Measurements from ENCODE around the gene CCDC85B. TPM values are rescaled to one million over a fixed set of nuclear protein-coding genes. Genes with fewer than 3 reads are reported as not detected.

CCDC85B gene
- total RNA-seq, 2 experiments from 2014 or later: 68.8 to 72.4 TPM

DNA sequence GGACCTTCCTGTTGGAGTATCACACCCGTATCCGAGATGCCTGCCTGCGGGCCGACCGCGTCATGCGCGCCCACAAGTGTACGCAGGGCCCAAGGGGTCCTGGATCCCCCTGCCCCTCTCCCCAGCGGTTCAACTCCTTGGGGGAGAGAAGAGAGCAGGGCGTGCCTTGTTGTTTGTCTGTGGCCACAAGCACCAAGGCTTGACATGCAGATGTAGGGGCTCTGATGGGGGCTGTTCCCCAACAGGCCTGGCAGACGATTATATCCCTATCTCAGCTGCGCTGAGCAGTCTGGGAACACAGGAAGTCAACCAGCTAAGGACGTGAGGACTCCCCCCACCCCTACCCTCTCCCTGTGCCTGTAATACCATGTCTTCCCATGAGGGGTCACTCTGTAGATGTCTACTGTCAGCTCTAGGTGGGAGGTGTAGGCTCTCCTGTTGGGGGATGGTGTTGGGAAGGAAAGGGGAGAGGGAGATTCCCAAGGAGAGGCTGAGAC, 39.3 kb upstream of the CCDC85B start:
- H3K9me3 Mint-ChIP-seq: peaks cover 3% of the 10 kb centered on the region
- intact Hi-C loops (cut with micrococcal nuclease): no loop called here
- peak; percentile 44 for DNase-seq
- no peaks in the 10 kb centered on the region for H3K27me3 Mint-ChIP-seq
- no peak overlapping the region for H3K27ac Mint-ChIP-seq
- no peak overlapping the region for H3K4me3 Mint-ChIP-seq
- peaks cover 24% of the 10 kb centered on the region for H3K4me1 Mint-ChIP-seq (ENCODE audit: low read depth)
- ATAC-seq: peak; percentile 57
- ChIA-PET CTCF (interaction anchor here (0.7 to 5.1 kb wide), 12 partner anchors 8 to 87 kb away, joined by 3 to 47 read pairs (median 4); partner anchors contain the start of genes AP5B1, CCDC85B, FIBP and SNX32), POLR2A (interaction anchor here (0.8 to 29.8 kb wide), 10 partner anchors 8 to 146 kb away, joined by 3 to 560 read pairs (median 7); partner anchors contain the start of genes AP5B1, CCDC85B, CTSW and EFEMP2)
- H3K36me3 Mint-ChIP-seq (ENCODE audit: low read depth): peaks cover 51% of the 10 kb centered on the region
- TF ChIP-seq, protein P1, sequence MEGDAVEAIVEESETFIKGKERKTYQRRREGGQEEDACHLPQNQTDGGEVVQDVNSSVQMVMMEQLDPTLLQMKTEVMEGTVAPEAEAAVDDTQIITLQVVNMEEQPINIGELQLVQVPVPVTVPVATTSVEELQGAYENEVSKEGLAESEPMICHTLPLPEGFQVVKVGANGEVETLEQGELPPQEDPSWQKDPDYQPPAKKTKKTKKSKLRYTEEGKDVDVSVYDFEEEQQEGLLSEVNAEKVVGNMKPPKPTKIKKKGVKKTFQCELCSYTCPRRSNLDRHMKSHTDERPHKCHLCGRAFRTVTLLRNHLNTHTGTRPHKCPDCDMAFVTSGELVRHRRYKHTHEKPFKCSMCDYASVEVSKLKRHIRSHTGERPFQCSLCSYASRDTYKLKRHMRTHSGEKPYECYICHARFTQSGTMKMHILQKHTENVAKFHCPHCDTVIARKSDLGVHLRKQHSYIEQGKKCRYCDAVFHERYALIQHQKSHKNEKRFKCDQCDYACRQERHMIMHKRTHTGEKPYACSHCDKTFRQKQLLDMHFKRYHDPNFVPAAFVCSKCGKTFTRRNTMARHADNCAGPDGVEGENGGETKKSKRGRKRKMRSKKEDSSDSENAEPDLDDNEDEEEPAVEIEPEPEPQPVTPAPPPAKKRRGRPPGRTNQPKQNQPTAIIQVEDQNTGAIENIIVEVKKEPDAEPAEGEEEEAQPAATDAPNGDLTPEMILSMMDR (IDR thresholded peaks at IDR 0.05): peak; percentile 72

DNA sequence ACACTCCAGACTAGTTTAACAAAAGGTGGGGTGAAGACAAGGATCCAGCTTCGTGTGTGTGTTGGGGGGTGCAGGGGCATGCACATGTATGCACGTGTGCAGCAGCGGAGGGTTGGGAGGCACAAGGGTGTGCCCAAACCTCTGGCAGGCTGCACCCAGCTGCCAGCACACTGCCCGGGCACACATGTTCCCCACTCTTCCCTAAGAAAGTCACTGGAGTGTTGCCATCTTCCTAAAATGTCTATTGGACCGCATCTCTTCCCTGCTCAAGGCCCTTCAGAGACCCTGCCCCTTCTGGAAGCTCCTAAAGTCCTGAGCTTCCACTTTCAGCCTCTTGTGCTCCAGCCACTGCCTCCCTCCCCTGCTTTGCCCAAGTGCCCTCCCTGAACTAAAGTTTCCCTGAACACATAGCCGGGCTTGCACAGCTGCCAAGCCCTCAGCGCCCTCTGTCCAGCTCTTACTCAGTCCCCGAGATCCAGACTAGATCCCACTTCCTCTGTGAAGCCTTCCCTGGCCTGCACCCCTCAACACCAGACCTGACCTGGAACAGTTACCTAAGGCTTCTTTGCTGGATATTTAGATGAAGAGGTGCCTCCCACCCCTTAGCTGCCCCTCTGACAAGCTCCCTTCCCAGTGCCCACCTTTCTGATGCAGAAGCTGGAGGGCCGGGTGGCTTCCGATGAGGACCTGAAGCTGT, 38.5 kb upstream of the CCDC85B start:
- ATAC-seq: no peak
- POLR2A ChIA-PET: interaction anchor here (0.7 to 29.8 kb wide), 11 partner anchors 8 to 460 kb away, joined by 3 to 560 read pairs (median 5); partner anchors contain the start of genes AP5B1, CCDC85B, CTSW and EFEMP2
- CTCF ChIA-PET: interaction anchor here (0.7 to 5.1 kb wide), 14 partner anchors 12 to 193 kb away, joined by 3 to 47 read pairs (median 4); partner anchors contain the start of genes AP5B1, CCDC85B, FIBP and SNX32
- Mint-ChIP-seq H3K9me3 (peaks cover 3% of the 10 kb centered on the region), H3K4me1 (ENCODE audit: low read depth) (peaks cover 32% of the 10 kb centered on the region), H3K4me3 (no peak overlapping the region), H3K27me3 (no peaks in the 10 kb centered on the region), H3K36me3 (ENCODE audit: low read depth) (peaks cover 59% of the 10 kb centered on the region), H3K27ac (peak overlapping the region; percentile 57)
- intact Hi-C loops (cut with micrococcal nuclease): no loop called here
- no peak for DNase-seq
- TF ChIP-seq, protein P1 (IDR thresholded peaks at IDR 0.05): no peak

DNA sequence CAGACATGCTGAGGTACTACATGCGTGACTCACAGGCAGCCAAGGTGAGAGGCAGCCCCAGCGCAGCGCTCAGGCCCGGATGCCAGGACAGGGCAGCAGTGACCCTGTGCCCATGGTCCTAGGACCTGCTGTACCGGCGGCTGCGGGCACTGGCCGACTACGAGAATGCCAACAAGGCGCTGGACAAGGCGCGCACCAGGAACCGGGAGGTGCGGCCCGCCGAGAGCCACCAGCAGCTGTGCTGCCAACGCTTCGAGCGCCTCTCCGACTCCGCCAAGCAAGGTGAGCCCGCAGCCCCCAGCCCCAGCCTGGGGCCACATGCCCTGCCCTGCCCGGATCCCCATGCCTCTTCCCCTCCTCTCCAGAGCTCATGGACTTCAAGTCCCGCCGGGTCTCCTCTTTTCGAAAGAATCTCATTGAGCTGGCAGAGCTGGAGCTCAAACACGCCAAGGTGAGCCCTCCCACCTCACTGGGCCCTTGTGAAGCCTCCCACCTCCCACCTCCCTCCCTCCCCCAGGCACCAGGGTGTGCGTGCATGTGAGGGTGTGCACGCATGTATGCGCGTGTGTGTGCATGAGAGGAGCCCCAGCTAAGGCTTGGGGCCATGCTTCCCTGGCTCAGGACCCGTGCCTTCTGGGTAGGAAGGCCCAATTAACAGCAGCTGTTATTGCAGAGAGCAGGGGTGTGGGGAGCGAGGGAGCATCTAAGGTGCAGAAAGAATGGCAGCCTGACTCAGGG, 37.8 kb upstream of the CCDC85B start:
- TF ChIP-seq, protein P1 (IDR thresholded peaks at IDR 0.05): no peak
- DNase-seq (no peak), ATAC-seq (no peak)
- intact Hi-C loops (cut with micrococcal nuclease): no loop called here
- ChIA-PET CTCF (interaction anchor here (0.9 to 5.1 kb wide), 9 partner anchors 15 to 192 kb away, joined by 3 to 47 read pairs (median 4); partner anchors contain the start of genes AP5B1, CCDC85B, FIBP and SNX32), POLR2A (interaction anchor here (0.7 to 29.8 kb wide), 13 partner anchors 9 to 460 kb away, joined by 3 to 560 read pairs (median 5); partner anchors contain the start of genes AP5B1, CCDC85B, CTSW and EFEMP2)
- H3K9me3 Mint-ChIP-seq: peaks cover 3% of the 10 kb centered on the region
- H3K4me3 Mint-ChIP-seq: no peak overlapping the region
- H3K36me3 Mint-ChIP-seq (ENCODE audit: low read depth): peaks cover 61% of the 10 kb centered on the region
- H3K27me3 Mint-ChIP-seq: no peaks in the 10 kb centered on the region
- peaks cover 32% of the 10 kb centered on the region for H3K4me1 Mint-ChIP-seq (ENCODE audit: low read depth)
- no peak overlapping the region for H3K27ac Mint-ChIP-seq

DNA sequence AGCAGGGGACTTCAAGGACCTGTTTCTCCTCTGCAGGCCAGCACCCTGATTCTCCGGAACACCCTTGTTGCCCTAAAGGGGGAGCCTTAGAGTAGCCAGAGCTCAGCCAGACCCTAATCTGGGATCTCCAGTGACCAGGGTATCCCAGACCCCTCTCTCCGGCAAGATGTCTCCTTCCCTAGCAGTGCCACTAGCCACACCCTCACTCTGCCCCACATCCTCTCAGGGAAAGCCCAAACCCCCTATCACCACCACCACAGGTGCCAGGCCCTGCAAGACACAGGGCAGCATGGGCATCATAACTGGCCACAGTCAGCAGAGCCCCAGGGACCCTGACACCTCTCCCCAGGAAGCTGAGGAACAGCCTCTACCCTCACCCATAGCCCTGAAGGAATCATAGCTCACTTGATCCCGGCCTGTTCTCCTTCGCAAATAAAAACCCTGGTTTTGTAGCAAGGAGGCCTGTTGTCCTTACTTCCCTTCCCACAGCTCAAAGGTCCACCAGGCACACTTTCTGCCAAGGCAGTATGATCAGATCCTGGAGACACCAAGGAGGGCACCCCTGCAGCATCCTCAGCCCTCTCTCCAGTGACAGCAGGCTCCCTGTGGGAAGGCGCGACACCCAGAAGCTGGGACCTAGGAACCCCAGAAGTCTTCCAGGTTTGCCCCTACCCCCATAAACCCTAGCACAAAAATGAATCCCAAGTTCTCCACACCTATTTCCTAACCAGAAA, 37.1 kb upstream of the CCDC85B start:
- Mint-ChIP-seq H3K9me3 (peaks cover 3% of the 10 kb centered on the region), H3K4me1 (ENCODE audit: low read depth) (peaks cover 32% of the 10 kb centered on the region), H3K4me3 (no peak overlapping the region), H3K36me3 (ENCODE audit: low read depth) (peaks cover 62% of the 10 kb centered on the region), H3K27me3 (no peaks in the 10 kb centered on the region), H3K27ac (peak overlapping the region; percentile 57)
- intact Hi-C loops (cut with micrococcal nuclease): no loop called here
- ATAC-seq: no peak
- DNase-seq: no peak
- ChIA-PET POLR2A (interaction anchor here (0.8 to 29.8 kb wide), 9 partner anchors 8 to 160 kb away, joined by 3 to 560 read pairs (median 5); partner anchors contain the start of genes CCDC85B, CTSW, EFEMP2 and FIBP), CTCF (interaction anchor here (1.3 to 5.1 kb wide), 5 partner anchors 16 to 192 kb away, joined by 3 to 47 read pairs (median 14); partner anchors contain the start of genes AP5B1, FIBP and SNX32)
- TF ChIP-seq, protein P1 (IDR thresholded peaks at IDR 0.05): no peak

Data from activated CD8-positive, alpha-beta T cell treated with anti-CD3 and anti-CD28 coated beads for 36 hours (primary cell).